H9 (cell line): Measurements from ENCODE around the gene STRIP1. TPM values are rescaled to one million over a fixed set of nuclear protein-coding genes. Genes with fewer than 3 reads are reported as not detected.

ENCODE experiments used
- DNase-seq: peaks from one replicate; pipeline ENCODE4 v3.0.0-alpha.2; 2017
- H2AFZ ChIP-seq: one replicate; pipeline ENCODE4 v1.6.1; 2013; ENCODE audit warnings: mild to moderate bottlenecking, low read length, control low read depth, moderate library complexity
- H2AK5ac ChIP-seq: 2 replicates; pipeline ENCODE4 v1.6.1; 2013; ENCODE audit warnings: low read length, control low read depth, mixed read lengths; ENCODE audit not compliant: insufficient read length
- H2BK120ac ChIP-seq: one replicate; pipeline ENCODE4 v1.6.1; 2013; ENCODE audit warnings: low read depth, mild to moderate bottlenecking, low read length, control low read depth, inconsistent platforms; ENCODE audit not compliant: poor library complexity, severe bottlenecking
- H2BK12ac ChIP-seq: 2 replicates; pipeline ENCODE4 v1.6.1; 2013; ENCODE audit warnings: low read length, control low read depth, mixed read lengths, low read depth; ENCODE audit not compliant: insufficient read length
- H2BK15ac ChIP-seq: 2 replicates; pipeline ENCODE4 v1.6.1; 2013; ENCODE audit warnings: low read depth, low read length, control low read depth
- H2BK20ac ChIP-seq: one replicate; pipeline ENCODE4 v1.6.1; 2013; ENCODE audit warnings: low read depth, mild to moderate bottlenecking, low read length, control low read depth, inconsistent platforms; ENCODE audit not compliant: poor library complexity, severe bottlenecking
- H2BK5ac ChIP-seq: 2 replicates; pipeline ENCODE4 v1.6.1; 2013; ENCODE audit warnings: low read length, control low read depth, mixed read lengths; ENCODE audit not compliant: insufficient read length
- H3K14ac ChIP-seq: 2 replicates; pipeline ENCODE4 v1.6.1; 2013; ENCODE audit warnings: low read length, control low read depth; ENCODE audit not compliant: insufficient read depth
- H3K18ac ChIP-seq: 2 replicates; pipeline ENCODE4 v1.6.1; 2013; ENCODE audit warnings: low read depth, mild to moderate bottlenecking, mixed read lengths, low read length, control low read depth; ENCODE audit not compliant: insufficient read length
- H3K23ac ChIP-seq: 2 replicates; pipeline ENCODE4 v1.6.1; 2013; ENCODE audit warnings: low read length, control low read depth, mixed read lengths, low read depth; ENCODE audit not compliant: insufficient read length
- H3K23me2 ChIP-seq: 2 replicates; pipeline ENCODE4 v1.6.1; 2013; ENCODE audit warnings: low read depth, mild to moderate bottlenecking, mixed read lengths, low read length, control low read depth; ENCODE audit not compliant: insufficient read length, poor library complexity, severe bottlenecking
- H3K27ac ChIP-seq: 2 replicates; pipeline ENCODE4 v1.5.1; 2013; ENCODE audit warnings: low read length, control low read depth, mixed read lengths, low read depth; ENCODE audit not compliant: insufficient read length
- H3K27me3 ChIP-seq: 2 replicates; pipeline ENCODE4 v1.6.1; 2013; ENCODE audit warnings: low read length, control low read depth, inconsistent platforms; ENCODE audit not compliant: insufficient read depth
- H3K4ac ChIP-seq: 2 replicates; pipeline ENCODE4 v1.6.1; 2013; ENCODE audit warnings: low read depth, mild to moderate bottlenecking, control low read depth, inconsistent platforms, low read length, moderate library complexity
- H3K4me1 ChIP-seq: 2 replicates; pipeline ENCODE4 v1.6.1; 2013; ENCODE audit warnings: low read length, control low read depth, inconsistent platforms; ENCODE audit not compliant: insufficient read depth
- H3K4me2 ChIP-seq: 2 replicates; pipeline ENCODE4 v1.6.1; 2013; ENCODE audit warnings: low read length, control low read depth, mixed read lengths; ENCODE audit not compliant: insufficient read length, insufficient read depth
- H3K56ac ChIP-seq: 2 replicates; pipeline ENCODE4 v1.6.1; 2013; ENCODE audit warnings: low read depth, mild to moderate bottlenecking, mixed read lengths, low read length, control low read depth; ENCODE audit not compliant: insufficient read length
- H3K79me1 ChIP-seq: 2 replicates; pipeline ENCODE4 v1.6.1; 2013; ENCODE audit warnings: low read depth, mild to moderate bottlenecking, moderate library complexity, low read length, control low read depth, inconsistent platforms; ENCODE audit not compliant: insufficient read depth, poor library complexity, severe bottlenecking
- H3K79me2 ChIP-seq: 2 replicates; pipeline ENCODE4 v1.6.1; 2013; ENCODE audit warnings: low read length, control low read depth, inconsistent platforms; ENCODE audit not compliant: insufficient read depth
- H3K9ac ChIP-seq: 2 replicates; pipeline ENCODE4 v1.6.1; 2013; ENCODE audit warnings: low read length, control low read depth, mixed read lengths; ENCODE audit not compliant: insufficient read length; ENCODE audit errors: extremely low read depth
- H3K9me3 ChIP-seq: one replicate; pipeline ENCODE4 v1.6.1; 2013; ENCODE audit warnings: low read depth, low read length, inconsistent platforms; ENCODE audit not compliant: control insufficient read depth
- H3T11ph ChIP-seq: one replicate; pipeline ENCODE4 v1.6.1; 2013; ENCODE audit warnings: mild to moderate bottlenecking, low read length, control low read depth, inconsistent platforms
- H4K20me1 ChIP-seq: one replicate; pipeline ENCODE4 v1.6.1; 2013; ENCODE audit not compliant: control insufficient read depth, insufficient read length, insufficient read depth
- H4K5ac ChIP-seq: 2 replicates; pipeline ENCODE4 v1.6.1; 2013; ENCODE audit warnings: low read depth, mild to moderate bottlenecking, mixed read lengths, low read length, control low read depth; ENCODE audit not compliant: insufficient read length
- H4K8ac ChIP-seq: replicated peaks from 2 replicates; pipeline ENCODE4 v1.6.1; 2013; ENCODE audit warnings: low read length, control low read depth, mixed read lengths, low read depth; ENCODE audit not compliant: insufficient read length
- H4K91ac ChIP-seq: 2 replicates; pipeline ENCODE4 v1.6.1; 2013; ENCODE audit warnings: low read depth, mild to moderate bottlenecking, moderate library complexity, mixed read lengths, low read length, control low read depth; ENCODE audit not compliant: insufficient read length
- H3K27ac Mint-ChIP-seq, 3 experiments: 2 replicates in 2 of 3; 3 replicates in 1 of 3; pipeline ENCODE4 v1.8.0; 2020 to 2021; ENCODE audit warnings: mixed read lengths in 3 of 3, mild to moderate bottlenecking in 1 of 3, moderate library complexity in 1 of 3
- H3K27me3 Mint-ChIP-seq: 2 replicates; pipeline ENCODE4 v1.8.0; 2021; ENCODE audit warnings: low read depth, mild to moderate bottlenecking, moderate library complexity, mixed read lengths
- H3K36me3 Mint-ChIP-seq, 3 experiments: 2 replicates in 2 of 3; 3 replicates in 1 of 3; pipeline ENCODE4 v1.8.0; 2020 to 2021; ENCODE audit warnings: low read depth in 3 of 3, mixed read lengths in 3 of 3; ENCODE audit not compliant: insufficient read depth in 1 of 3
- H3K4me1 Mint-ChIP-seq, 2 experiments: 2 replicates each; pipeline ENCODE4 v1.8.0; 2020; ENCODE audit warnings: mixed read lengths in 2 of 2
- H3K4me3 Mint-ChIP-seq, 2 experiments: 2 replicates in 1 of 2; 3 replicates in 1 of 2; pipeline ENCODE4 v1.8.0; 2020 to 2021; ENCODE audit warnings: mild to moderate bottlenecking in 2 of 2, mixed read lengths in 2 of 2, moderate library complexity in 1 of 2
- H3K9me3 Mint-ChIP-seq, 2 experiments: 2 replicates in 1 of 2; 3 replicates in 1 of 2; pipeline ENCODE4 v1.8.0; 2020; ENCODE audit warnings: mild to moderate bottlenecking in 2 of 2, mixed read lengths in 2 of 2, moderate library complexity in 1 of 2
- WGBS: extraction: QIAGEN DNeasy Blood & Tissue Kit; methylation state at CpG from one replicate; pipeline ENCODE4 v1.1.7; 2013; ENCODE audit warnings: missing lambda C conversion rate, low lambda C conversion rate, mixed read lengths; ENCODE audit not compliant: insufficient read length; ENCODE audit errors: extremely low coverage; 5-methylcytosine and 5-hydroxymethylcytosine counted together
- total RNA-seq: library from RNA; stranded (reverse); gene quantifications from 2 replicates; pipeline ENCODE4 v1.2.1, GENCODE V29; 2021
- TF ChIP-seq, protein P1 (sequence below): fragments of 200-600 bp; sonication (generic); conservative IDR thresholded peaks from 3 replicates; pipeline ENCODE4 v1.8.0; 2021; ENCODE audit warnings: antibody characterized with exemption, mild to moderate bottlenecking

The STRIP1 gene
- total RNA-seq, 1 experiment from 2014 or later = 43.6 TPM

DNA sequence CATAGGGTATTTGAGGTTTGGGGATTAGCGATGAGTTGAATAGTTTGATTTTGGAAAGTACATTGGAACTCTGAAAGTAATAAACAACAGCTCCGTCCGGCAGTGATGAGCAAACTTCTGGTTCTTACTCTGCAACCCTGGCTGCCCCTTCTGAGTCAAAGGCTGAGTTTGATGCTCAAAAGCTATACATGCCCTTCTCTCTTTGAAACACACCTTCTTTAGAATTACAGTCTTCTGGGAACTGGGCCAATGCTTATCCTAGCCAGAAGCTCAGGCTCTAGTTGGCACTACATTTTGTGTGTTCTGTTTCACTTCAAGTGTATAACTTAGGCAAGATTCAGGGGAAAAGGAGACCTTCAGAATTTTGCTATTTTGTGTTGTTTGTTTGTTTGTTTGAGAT, 40.5 kb upstream of the STRIP1 start:
- Histone ChIP-seq H3K14ac (no peak overlapping the region), H4K20me1 (no peaks in the 10 kb centered on the region), H2AFZ (no peak overlapping the region), H3K9me3 (no peaks in the 10 kb centered on the region), H3K79me2 (peaks cover 2% of the 10 kb centered on the region; the same call in 1 of the 2 replicates), H3T11ph (no peak overlapping the region), H3K18ac (no peak overlapping the region), H3K4me1 (no peaks in the 10 kb centered on the region), H3K4me2 (no peak overlapping the region), H2BK5ac (no peak overlapping the region), H2BK12ac (no peak overlapping the region), H3K9ac (no peak overlapping the region), H2AK5ac (no peak overlapping the region), H3K27ac (no peak overlapping the region), H3K23ac (no peak overlapping the region), H3K4ac (no peak overlapping the region), H2BK20ac (no peak overlapping the region), H3K56ac (no peak overlapping the region), H3K23me2 (no peaks in the 10 kb centered on the region), H4K91ac (no peak overlapping the region), H3K79me1 (peaks cover 4% of the 10 kb centered on the region), H4K5ac (no peak overlapping the region), H2BK15ac (no peak overlapping the region), H4K8ac (no peak overlapping the region), H3K27me3 (no peaks in the 10 kb centered on the region), H2BK120ac (no peak overlapping the region)
- Mint-ChIP-seq H3K4me3 (no peak overlapping the region), H3K36me3 (peaks cover 0 to 15% (median 14%) of the 10 kb centered on the region in 3 experiments; a peak in 6 of 7 replicates), H3K4me1 (peaks cover 2 to 5% of the 10 kb centered on the region in 2 experiments; a peak in 3 of 4 replicates), H3K27ac (no peak overlapping the region), H3K9me3 (no peaks in the 10 kb centered on the region), H3K27me3 (no peaks in the 10 kb centered on the region)
- no peak for DNase-seq
- no CpG with 5 or more reads among the region's 3 CpGs for WGBS
- TF ChIP-seq, protein P1, sequence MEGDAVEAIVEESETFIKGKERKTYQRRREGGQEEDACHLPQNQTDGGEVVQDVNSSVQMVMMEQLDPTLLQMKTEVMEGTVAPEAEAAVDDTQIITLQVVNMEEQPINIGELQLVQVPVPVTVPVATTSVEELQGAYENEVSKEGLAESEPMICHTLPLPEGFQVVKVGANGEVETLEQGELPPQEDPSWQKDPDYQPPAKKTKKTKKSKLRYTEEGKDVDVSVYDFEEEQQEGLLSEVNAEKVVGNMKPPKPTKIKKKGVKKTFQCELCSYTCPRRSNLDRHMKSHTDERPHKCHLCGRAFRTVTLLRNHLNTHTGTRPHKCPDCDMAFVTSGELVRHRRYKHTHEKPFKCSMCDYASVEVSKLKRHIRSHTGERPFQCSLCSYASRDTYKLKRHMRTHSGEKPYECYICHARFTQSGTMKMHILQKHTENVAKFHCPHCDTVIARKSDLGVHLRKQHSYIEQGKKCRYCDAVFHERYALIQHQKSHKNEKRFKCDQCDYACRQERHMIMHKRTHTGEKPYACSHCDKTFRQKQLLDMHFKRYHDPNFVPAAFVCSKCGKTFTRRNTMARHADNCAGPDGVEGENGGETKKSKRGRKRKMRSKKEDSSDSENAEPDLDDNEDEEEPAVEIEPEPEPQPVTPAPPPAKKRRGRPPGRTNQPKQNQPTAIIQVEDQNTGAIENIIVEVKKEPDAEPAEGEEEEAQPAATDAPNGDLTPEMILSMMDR = no peak
